Right atrium auricular region (tissue), 2 donors: ENCODE data around the gene CYP26B1. TPM values are rescaled to one million over a fixed set of nuclear protein-coding genes. Genes with fewer than 3 reads are reported as not detected.
"Not testable (repeated sequence)": the region's sequence is repeated elsewhere in the genome, so short reads cannot be mapped to it uniquely, and the experiment has no call there.

Source experiments
- DNase-seq: peaks from one replicate; pipeline ENCODE4 v3.0.0-alpha.2; 2019; ENCODE audit warnings: low spot score
- H3K27ac ChIP-seq, 2 donors: fragments of 200-600 bp; sonication (generic); 1 replicate in 1 of 2; 2 replicates in 1 of 2; pipeline ENCODE4 v1.5.1; 2016 to 2019
- H3K27me3 ChIP-seq, 2 donors: fragments of 200-600 bp; sonication (generic); one replicate each; pipeline versions ENCODE4 v1.5.1 to v1.6.0; 2017 to 2019
- H3K36me3 ChIP-seq: fragments of 200-600 bp; sonication (generic); one replicate; pipeline ENCODE4 v1.5.1; 2016
- H3K4me1 ChIP-seq, 2 donors: fragments of 200-600 bp; sonication (generic); one replicate each; pipeline versions ENCODE4 v1.5.1 to v1.6.0; 2017 to 2019
- H3K4me3 ChIP-seq, 2 donors: fragments of 200-600 bp; sonication (generic); 1 replicate in 1 of 2; 2 replicates in 1 of 2; pipeline ENCODE4 v1.5.1; 2017 to 2019; ENCODE audit warnings: mild to moderate bottlenecking in 1 of 2, moderate library complexity in 1 of 2
- H3K9me3 ChIP-seq, 2 donors: fragments of 200-600 bp; sonication (generic); one replicate each; pipeline ENCODE4 v1.5.1; 2019
- CTCF ChIP-seq, 2 donors: fragments of 200-600 bp; sonication (generic); IDR thresholded peaks; one replicate each; pipeline ENCODE4 v1.5.1; 2019; ENCODE audit warnings: antibody characterized with exemption in 2 of 2
- total RNA-seq, 2 donors: library from RNA; depleted of rRNA; stranded (reverse); fragments of >200 nt; gene quantifications; one replicate each; pipeline ENCODE4 v1.1.0, GENCODE V29; 2016

CYP26B1 gene
- total RNA-seq, 2 donors from 2014 or later, result 2.5 to 12.8 TPM

GRCh38 chr2:72089028-72089427, 58.6 kb downstream of the CYP26B1 start:
- TF ChIP-seq CTCF (IDR thresholded peaks at IDR 0.05), result no peak

GRCh38 chr2:72086871-72087633, 60.6 kb downstream of the CYP26B1 start:
- not testable (repeated sequence) for H3K4me1 ChIP-seq, H3K9me3 ChIP-seq, H3K27me3 ChIP-seq, H3K27ac ChIP-seq, H3K36me3 ChIP-seq, H3K4me3 ChIP-seq
- DNase-seq, result peak; percentile 11

More at GRCh38 chr2:72089028-72089427, 58.6 kb downstream of the CYP26B1 start:
- Histone ChIP-seq H3K4me1 (no peaks in the 10 kb centered on the region), H3K27me3 (no peaks in the 10 kb centered on the region), H3K36me3 (no peaks in the 10 kb centered on the region), H3K9me3 (no peaks in the 10 kb centered on the region), H3K4me3 (no peak overlapping the region), H3K27ac (no peak overlapping the region)
- peak; percentile 9 for DNase-seq

GRCh38 chr2:72085513-72085912, 62.1 kb downstream of the CYP26B1 start:
- Histone ChIP-seq H3K27me3 (no peaks in the 10 kb centered on the region), H3K27ac (no peak overlapping the region)
- no peak for TF ChIP-seq CTCF (IDR thresholded peaks at IDR 0.05)

GRCh38 chr2:72085036-72085435, 62.6 kb downstream of the CYP26B1 start:
- H3K9me3 ChIP-seq, result no peaks in the 10 kb centered on the region
- DNase-seq, result peak; percentile 53
- no peak overlapping the region for H3K4me3 ChIP-seq
- TF ChIP-seq CTCF (IDR thresholded peaks at IDR 0.05), result no peak
- H3K36me3 ChIP-seq, result no peaks in the 10 kb centered on the region
- H3K27me3 ChIP-seq, result no peaks in the 10 kb centered on the region
- H3K27ac ChIP-seq, result no peak overlapping the region
- no peaks in the 10 kb centered on the region for H3K4me1 ChIP-seq

More at GRCh38 chr2:72085513-72085912, 62.1 kb downstream of the CYP26B1 start:
- no peaks in the 10 kb centered on the region for H3K9me3 ChIP-seq
- H3K4me3 ChIP-seq, result no peak overlapping the region
- no peak for DNase-seq
- H3K4me1 ChIP-seq, result no peaks in the 10 kb centered on the region
- no peaks in the 10 kb centered on the region for H3K36me3 ChIP-seq

GRCh38 chr2:72084584-72084976, 63.1 kb downstream of the CYP26B1 start:
- H3K36me3 ChIP-seq, result no peaks in the 10 kb centered on the region
- H3K27ac ChIP-seq, result no peak overlapping the region
- no peaks in the 10 kb centered on the region for H3K9me3 ChIP-seq
- no peak overlapping the region for H3K4me3 ChIP-seq
- no peak for TF ChIP-seq CTCF (IDR thresholded peaks at IDR 0.05)
- no peaks in the 10 kb centered on the region for H3K4me1 ChIP-seq
- no peak for DNase-seq
- H3K27me3 ChIP-seq, result no peaks in the 10 kb centered on the region

GRCh38 chr2:72083751-72084583, 63.7 kb downstream of the CYP26B1 start:
- Histone ChIP-seq H3K9me3 (no peaks in the 10 kb centered on the region), H3K4me1 (no peaks in the 10 kb centered on the region), H3K36me3 (no peaks in the 10 kb centered on the region), H3K4me3 (no peak overlapping the region), H3K27me3 (no peaks in the 10 kb centered on the region), H3K27ac (no peak overlapping the region)
- DNase-seq, result peak; percentile 38
- no peak for TF ChIP-seq CTCF (IDR thresholded peaks at IDR 0.05)
